Measurements from ENCODE around the gene DLGAP1.
"Not testable (repeated sequence)": the region's sequence is repeated elsewhere in the genome, so short reads cannot be mapped to it uniquely, and the experiment has no call there.

Gene DLGAP1

DNA sequence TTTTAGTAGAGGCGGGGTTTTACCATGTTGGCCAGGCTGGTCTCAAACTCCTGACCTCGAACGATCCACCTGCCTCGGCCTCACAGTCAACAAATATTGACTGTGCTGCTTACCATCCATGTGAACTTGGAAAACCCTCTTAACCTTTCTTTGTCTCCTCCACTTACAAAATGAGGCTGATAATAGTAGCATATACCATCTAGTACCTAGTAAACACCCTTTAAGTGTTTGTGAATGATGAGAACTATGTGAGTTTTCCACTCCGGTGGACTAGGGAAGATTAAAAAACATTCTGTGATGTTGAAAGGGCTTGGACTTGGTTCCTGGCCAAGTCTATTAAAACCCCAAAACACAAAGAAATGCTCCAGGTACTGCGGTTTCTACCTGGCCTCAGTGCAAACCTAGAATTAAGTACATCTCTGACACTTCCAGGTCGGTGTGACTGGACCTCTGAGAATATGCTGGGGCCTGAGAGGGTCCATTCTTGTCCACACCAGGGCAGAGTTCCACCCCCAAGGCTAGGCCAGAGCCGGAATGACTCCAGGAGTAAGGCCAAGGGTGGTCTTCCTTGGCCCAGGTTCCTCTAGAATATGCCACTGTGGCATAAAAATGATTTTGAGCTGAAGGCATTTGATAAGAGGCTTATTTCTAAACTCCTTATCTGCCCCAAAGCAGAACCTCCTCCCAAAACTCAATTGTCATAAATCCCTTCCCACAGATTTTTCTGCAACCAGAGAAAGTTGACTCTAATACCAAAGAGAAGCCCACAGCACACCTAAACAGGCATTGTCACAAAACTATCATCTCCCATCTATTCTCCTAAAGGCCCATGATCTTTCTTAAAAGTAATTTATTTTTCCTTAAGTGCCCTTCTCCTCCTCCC, 787.6 kb downstream of the DLGAP1 start:
- no peak for DNase-seq

DNA sequence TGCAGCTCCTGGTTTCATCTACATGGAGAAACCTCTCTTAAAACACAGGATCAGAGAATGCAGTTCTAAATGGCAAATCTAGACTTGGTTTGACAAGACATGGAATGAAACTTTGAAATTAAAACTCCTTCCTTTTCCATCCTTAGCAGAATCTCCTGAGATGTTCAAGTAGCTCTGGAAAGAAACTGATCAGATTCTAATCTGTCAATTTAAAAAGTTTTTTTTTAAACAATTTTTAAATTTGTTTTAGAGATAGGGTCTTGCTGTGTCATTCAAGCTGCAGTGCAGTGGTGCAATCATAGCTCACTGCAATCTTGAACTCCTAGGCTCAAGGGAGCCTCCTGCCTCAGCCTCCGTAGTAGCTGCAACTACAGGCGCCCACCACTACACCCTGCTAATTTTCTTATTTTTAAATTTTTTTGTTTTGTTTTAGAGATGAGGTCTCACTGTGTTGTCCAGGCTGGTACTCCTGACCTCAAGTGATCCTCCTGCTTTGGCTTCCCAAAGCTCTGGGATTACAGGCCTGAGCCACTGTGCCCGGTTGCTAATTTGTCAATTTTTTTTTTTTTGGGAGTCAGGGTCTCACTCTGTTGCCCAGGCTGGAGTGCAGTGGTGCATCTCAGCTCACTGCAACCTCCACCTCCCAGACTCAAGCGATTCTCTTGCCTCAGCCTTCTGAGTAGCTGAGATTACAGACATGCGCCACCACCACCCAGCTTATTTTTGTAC, 788.4 kb downstream of the DLGAP1 start:
- DNase-seq = no peak

DNA sequence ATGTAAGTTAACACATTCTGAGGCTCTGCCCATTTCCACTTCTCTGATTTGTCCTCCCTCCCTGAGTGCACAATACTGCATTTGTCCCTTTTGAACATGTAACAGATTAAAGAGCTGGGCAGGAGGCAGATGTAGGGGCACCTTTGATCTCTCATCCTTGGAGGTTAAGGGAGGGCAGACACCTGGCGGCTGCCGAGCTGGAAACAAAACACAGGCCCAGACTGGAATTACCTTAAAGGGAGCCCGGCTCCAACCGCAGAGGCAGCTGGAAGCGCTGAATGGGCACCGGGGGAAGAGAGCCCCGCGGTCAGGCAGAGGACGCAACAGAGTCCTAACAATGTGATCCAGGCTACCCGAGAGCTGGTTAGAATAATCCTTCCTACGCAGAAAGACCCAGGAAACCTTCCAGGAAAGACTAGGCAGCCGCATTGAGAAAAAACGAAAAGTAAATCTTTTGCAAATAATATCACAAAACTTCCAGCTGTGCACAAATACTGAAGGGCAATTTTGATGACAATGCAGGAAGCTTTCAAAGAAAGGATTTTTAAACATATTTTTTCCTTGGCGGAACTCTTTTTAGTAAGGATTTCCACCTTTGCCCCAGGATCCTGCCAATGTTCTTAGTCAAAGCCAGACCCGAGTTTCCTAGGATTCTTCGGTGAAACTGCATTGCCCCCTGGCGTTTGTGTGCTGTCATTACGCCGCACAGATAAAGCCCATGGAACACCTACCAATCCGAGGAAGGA, 789.2 kb downstream of the DLGAP1 start:
- DNase-seq = peak in 56 of 58 donors; percentile 14 to 83 (median 62)

DNA sequence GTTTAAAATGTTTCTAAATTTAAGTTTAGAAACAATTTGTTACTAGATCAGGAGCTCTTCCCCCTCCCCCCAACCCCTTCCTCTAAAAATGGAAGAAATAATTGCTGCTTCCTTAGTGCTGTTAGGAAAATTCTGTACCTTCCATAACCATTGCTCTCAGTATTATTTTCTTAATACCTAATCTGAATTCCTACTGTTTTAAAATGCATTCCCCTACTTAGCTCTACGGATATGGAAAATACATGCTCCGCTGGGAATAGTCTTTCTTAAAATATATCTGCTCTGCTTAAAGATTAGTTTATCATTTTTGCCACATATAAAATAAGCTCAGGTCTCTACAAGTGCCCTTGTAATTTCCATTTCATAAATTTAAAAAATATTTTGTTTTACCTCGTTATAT, 789.9 kb downstream of the DLGAP1 start:
- DNase-seq = no peak

DNA sequence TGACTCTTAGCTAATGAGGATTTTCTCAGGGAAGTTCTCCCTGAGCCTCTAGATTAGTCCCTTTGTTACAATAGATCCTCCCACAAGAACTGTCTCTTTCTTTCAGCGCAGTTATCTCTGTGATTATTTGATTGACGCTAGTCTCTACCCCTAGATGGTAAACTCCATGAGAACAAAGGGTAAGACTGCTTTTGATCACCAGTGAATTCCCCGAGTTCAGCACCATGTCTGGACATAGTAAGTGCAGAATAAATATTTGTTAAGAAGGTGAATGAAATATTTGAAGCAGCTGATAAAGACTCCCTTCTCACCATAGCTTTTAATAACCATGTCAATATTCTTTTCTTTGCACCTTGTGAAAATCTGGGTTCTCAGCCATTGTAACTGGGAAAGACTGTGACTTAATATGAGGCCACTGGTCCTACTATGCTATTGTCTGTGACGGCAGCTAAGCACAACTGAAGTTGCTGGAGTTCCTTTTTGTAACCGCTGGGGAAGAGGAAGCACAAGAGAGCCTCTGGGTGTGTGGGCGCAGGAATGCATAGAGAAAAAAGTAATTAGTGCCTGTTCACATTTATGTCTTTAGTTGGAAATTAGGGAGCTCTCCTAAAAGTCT, 790.4 kb downstream of the DLGAP1 start:
- DNase-seq = peak in 2 of 58 donors; percentile 7 to 8

DNA sequence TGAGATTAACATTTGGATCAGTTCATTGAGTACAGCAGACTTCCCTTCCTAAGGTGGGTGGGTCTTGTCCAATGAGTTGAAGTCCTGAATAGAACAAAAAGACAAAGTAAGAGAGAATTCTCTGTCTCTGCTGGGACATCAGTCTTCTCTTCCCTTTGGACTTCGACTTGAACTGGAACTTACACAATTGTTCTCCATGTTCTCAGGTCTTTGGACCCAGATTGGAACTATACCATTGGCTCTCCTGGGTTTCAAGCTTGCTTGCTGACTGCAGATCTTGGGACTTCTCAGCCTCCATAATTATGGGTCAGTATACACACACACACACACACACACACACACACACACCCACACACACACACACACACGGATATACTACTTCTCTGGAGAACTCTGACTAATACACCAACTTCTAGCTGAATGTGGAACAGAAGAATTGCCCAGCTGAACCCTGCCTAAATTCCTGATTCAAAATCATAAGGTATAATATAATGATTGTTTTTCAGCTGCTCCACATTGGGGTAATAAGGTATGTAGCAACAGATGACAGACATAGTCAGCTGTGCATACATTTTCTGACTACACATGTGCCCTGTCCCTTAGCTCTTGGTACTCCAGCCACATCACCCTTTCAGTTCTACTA, 791.1 kb downstream of the DLGAP1 start:
- DNase-seq = no peak

DNA sequence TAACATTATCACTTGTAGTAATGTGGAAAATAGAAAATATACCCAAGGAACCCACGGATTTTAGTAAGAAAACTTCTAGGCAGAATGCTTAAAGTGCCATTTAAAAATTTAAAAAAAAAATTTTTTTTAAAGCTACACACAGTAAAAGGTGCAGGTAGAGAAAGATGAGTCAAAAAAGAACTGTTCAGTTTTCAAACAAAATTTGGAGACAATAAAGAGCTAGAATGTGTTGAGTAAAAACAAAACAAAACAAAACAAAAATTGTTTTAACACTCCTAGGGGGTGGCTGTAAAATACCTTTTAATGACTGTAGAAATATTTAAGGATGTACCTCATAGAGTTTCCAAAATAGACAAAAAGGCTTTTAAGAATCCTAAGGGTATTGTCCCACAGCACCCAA, 793.1 kb downstream of the DLGAP1 start:
- no peak for DNase-seq

DNA sequence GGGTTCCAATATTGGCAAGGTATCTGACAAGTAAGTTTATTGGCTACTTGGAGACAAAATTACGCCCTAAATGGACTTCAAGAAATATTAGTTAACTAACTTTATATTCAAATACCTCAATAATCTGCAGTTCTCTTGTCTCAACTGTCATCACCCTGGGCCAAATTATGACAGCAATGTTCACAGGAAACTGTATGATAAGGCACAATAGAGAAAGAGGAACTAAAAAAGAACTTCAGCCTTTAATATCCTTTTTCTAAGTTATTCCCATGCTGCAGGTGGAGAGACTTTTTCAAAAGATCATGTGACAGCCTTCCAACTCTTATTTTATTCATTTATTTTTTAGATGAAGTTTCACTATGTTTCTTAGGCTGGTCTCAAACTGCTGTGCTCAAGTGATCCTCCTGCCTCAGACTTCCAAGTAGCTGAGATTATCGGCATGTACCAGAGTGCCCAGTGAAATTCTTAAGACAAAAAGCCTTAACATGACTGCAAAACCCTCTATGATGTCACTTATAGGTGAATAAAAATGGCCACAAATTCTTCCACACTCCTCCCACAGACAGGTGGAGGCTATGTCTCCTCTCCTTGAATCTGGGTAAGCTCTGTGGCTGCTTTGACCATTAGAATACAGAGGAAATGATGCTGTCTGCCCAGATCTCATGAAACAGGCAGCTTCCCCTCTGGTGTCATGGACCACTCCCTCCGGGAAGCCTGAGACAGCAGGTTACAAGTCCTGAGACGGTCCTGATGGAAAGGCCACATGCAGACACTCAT, 794.2 kb downstream of the DLGAP1 start:
- peak in 1 of 58 donors; percentile 11 for DNase-seq

DNA sequence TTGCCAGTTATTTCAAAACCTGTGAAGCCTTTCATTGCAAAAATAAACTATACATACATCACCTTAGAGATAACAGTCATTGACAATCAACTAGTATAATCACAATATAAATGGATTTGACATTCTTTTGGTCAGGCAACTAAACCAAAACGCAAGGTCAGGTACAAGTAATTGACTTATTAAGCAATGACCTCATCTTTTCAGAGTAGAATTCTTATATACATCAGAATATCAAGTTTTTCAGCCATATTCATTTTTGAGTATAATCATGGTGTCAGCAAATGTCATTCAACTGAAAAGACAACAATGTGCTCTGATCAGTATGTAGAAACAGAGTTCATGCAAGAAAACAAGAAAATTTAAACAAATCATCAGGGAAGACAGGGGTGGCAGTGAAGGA, 796.6 kb downstream of the DLGAP1 start:
- DNase-seq = no peak

DNA sequence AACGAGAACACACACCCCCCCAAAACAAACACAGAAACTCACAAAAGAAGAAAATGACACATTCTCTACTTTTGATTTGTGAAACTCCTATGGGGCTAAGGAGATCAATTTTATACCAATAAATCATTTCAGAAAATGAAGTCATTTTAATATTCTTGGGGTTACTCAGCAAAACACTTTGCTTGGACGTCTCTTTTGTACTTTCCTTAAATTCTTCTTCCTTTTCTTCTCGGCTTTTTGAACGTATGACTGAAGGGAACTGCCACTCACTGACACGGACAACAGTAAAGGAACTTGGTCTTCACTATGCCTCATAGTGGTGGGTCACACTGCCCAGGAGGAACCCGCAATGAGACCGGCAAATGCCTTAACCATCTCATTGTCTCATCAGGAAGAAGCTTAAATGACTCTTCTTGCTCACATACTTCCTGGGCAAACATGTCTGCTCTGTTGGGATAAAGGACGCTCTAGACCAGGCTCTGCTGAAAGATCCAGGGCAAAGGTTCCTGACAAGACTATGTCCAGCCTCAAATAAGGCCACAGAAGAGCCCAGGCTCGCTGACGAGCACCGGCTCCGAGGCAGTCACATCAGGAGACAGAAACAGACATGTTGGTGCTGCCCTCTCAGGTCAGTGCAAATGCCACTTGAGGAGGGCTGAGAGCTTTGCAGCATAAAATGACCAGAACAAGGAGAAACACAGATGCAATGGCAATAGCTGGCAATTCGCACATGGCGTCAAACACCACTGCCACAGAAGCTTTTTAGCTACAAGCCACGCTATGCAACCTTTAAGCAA, 799.7 kb downstream of the DLGAP1 start:
- no peak for DNase-seq

DNA sequence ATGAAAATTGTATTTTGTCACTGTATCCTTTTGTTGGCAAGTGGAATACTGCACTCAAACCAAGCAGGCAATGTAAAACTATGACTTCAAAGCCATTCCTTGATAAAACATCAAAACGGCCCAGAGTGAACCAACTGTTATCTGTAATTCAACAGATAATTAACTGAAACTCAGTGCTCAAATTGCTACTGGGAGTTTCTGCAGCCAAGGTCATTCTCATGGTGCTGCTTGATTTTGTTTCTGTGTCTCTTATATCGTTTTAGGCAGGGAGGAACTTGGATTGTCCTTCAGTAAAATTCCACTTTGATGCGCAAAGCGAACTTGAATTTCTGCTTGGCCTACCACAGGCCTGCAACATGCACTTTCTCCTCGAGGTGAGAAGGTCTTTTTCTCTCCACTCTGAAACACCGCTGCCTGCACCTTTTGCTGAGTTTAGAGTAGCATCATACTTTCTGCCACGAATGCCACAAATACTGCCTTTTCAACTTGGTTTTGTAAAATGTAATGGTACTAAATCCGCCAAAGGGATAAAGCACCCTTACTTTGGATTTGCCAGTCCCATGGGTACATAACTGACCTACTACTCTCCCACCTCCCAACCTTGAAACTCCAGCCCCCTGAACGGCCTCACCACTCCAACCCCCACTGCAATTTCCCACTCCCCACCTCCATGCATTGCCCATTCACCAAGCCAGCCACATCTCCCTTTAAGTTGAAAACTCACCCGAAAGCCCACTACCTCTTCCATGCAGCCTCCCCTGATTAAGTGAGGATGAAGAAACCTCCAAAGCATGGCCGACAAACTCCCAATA, 800.5 kb downstream of the DLGAP1 start:
- no peak for DNase-seq

DNA sequence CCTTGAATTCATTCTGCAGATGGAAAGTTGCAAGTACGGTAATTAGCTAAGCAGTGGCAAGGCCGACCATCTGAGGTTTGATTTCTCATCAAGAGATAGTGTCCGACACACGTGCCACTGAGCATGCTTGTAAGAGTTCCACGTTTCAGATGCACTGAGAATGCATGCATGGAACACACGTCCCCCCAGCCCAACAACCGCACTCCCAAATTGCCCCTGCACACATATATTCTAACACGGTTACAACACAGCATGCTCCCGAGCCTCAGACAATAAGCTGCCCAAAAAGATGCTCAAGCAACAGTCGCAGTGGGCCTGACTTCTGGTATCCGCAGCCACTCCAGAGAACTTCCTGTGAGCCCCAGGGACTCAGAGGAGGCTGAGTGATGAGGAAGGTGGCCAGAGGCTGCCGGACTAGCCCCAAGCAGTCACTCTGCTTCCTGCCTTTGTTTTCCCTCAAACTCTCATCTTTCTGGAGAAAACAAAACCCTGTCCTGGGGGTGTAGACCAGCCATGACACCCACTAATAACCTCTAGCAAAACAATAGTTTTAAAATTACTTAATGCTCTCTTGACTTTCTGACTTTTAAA, 801.2 kb downstream of the DLGAP1 start:
- DNase-seq = peak in 7 of 58 donors; percentile 9 to 33 (median 15)

DNA sequence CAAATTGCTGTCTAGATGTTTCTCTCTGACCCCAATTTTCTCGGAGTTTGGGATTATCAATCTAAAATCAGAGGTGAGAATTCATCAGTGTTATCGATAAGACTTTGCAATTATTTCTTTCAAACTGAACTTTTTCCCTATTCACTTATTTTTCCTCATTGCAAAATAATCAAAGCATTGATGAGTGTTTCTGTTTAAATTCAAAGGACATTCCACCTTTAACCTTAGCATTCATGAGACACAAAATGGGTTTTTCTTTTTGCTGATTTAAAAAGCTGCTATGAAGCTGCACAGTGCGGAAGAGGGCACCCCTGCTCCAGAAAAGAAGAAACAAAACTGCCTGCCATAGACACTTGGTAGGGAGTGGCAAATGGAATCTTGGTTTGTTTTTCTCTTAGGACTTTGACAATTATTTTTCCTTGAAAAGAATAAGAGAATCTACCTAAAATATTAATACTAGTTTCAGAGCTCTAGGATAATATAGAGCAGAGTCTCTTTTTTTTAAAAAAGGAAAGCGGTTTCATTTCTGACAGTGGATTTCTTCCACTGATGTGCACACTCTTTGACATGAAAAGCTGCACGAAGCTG, 801.8 kb downstream of the DLGAP1 start:
- peak in 1 of 58 donors; percentile 11 for DNase-seq

DNA sequence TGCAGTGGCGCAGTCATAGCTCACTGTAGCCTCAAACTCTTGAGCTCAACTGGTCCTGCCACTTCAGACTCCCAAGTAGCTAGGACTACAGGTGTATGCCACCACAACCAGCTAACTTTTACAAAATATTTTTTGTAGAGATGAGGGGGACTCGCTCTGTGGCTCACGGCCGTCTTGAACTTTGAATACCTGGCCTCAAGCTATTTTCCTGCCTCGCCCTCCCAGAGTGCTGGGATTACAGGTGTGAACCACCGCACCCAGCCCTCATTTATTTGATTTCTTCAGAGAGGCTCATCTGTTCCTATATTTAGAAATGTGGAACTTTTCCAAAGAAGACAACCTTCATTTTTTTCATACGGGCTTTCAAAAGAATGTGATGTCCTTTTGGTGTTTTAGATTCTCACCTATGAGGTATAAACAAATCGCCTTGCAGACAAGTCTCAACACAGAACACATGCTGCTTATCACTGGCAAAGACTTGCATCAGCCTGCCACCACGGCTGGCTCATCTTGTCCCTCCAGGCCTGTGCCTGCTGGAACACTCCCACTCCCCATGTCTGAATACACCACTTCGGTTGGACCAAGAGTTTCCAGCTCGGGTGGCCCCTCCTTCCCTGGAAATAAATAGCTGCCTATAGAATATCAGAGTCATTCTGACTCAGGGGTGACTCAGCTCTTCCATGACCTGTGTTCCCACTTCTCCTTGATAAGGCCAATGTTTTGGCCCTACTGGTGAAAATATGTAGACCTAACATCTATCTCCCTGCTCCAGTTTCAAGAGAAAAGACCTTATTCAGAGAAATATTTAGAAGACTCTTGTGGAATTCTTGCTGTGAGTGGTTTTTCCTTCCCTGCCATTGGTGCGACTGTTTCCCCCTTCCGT, 802.5 kb downstream of the DLGAP1 start:
- DNase-seq = peak in 35 of 58 donors; percentile 4 to 79 (median 29)

DNA sequence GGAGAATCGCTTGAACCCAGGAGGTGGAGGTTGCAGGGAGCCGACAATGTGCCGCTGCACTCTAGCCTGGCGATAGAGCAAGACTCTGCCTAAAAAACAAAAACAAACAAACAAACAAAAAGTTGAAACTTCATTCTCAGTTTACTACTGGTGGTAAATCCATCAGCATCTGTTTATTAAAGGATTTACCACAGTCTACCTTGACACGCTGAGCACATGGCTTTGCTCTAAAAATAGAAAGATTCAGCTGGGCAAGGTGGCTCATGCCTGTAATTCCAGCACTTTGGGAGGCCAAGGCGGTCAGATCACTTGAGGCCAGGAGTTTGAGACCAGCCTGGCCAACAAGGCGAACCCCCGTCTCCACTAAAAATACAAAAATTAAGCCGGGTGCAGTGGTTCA, 803.8 kb downstream of the DLGAP1 start:
- DNase-seq = no peak

DNA sequence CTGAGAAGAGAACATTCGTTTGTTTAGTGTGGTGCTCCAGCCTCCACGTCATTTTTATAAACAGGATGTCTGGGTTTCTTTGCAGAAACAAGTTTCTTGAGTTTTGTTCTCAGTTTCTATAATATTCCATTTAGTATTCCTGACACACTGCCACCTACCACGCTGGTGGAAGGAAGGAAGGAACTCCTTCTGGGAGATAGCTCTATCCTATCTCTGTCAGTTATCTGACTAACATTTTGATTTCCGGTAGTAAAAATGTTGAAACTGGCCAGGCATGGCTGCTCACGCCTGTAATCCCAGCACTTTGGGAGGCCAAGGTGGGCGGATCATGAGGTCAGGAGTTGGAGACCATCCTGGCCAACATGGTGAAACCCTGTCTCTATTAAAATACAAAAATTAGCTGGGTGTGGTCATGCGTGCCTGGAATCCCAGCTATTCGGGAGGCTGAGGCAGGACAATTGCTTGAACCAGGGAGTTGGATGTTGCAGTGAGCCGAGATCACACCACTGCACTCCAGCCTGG, 804.5 kb downstream of the DLGAP1 start:
- DNase-seq = not testable (repeated sequence)

Data from anterior cingulate cortex (tissue), 58 donors.